ENCODE data around the gene TMEM42. TPM values are rescaled to one million over a fixed set of nuclear protein-coding genes. Genes with fewer than 3 reads are reported as not detected.
"Not testable (repeated sequence)": the region's sequence is repeated elsewhere in the genome, so short reads cannot be mapped to it uniquely, and the experiment has no call there.

The TMEM42 gene
- total RNA-seq (14.7 and 16.9 TPM in 2 replicates), polyA plus RNA-seq (16.7 and 22.2 TPM in 2 replicates)

- H3K36me3 ChIP-seq (replicated peaks; ENCODE audit: insufficient read depth, low read depth) = no peaks in the 10 kb centered on the region
- H3K27ac ChIP-seq = peak within 1 kb of the TSS; percentile 94
- H3K9me3 ChIP-seq (ENCODE audit: low read depth) = no peaks in the 10 kb centered on the region
- H2AFZ ChIP-seq = peak within 1 kb of the TSS; percentile 95
- H3K79me2 ChIP-seq = peaks cover 5% of the 10 kb centered on the region
- peak within 1 kb of the TSS; percentile 88 for H3K4me2 ChIP-seq
- 10% methylated on average over 78 of the region's 91 CpGs for WGBS (ENCODE audit: low lambda C conversion rate, missing lambda C conversion rate)
- H3K4me1 ChIP-seq (ENCODE audit: insufficient read depth) = peaks cover 10% of the 10 kb centered on the region
- H3K4me3 ChIP-seq = peak within 1 kb of the TSS; percentile 53
- TF ChIP-seq EZH2 (IDR thresholded peaks at IDR 0.05; ENCODE audit: borderline replicate concordance) (no peak), EZH2phosphoT487 (IDR thresholded peaks at IDR 0.05; ENCODE audit: low read depth, severe bottlenecking, unreplicated experiment) (no peak), CTCF (IDR thresholded peaks at IDR 0.05; ENCODE audit: poor library complexity) (no peak)
- H3K27me3 ChIP-seq = no peaks in the 10 kb centered on the region
- no peaks in the 10 kb centered on the region for H4K20me1 ChIP-seq (ENCODE audit: insufficient read depth, poor library complexity, severe bottlenecking)
- peak; percentile 96 for DNase-seq (ENCODE audit: low spot score)
- no peaks in the 10 kb centered on the region for H3K9me2 ChIP-seq (replicated peaks; ENCODE audit: insufficient read depth)
Measured at GRCh38 chr3:44861412-44862225, at the start of gene TMEM42. Gene TMEM42 (plus strand): TSS chr3:44861912. CDS start chr3:44861925, 13 bp downstream.

- H3K36me3 ChIP-seq (replicated peaks; ENCODE audit: insufficient read depth, low read depth) = no peaks in the 10 kb centered on the region
- no peaks in the 10 kb centered on the region for H4K20me1 ChIP-seq (ENCODE audit: insufficient read depth, poor library complexity, severe bottlenecking)
- WGBS (ENCODE audit: low lambda C conversion rate, missing lambda C conversion rate) = 97% methylated on average over 6 of the region's 6 CpGs
- no peak for DNase-seq (ENCODE audit: low spot score)
- TF ChIP-seq EZH2 (IDR thresholded peaks at IDR 0.05; ENCODE audit: borderline replicate concordance) = no peak
- no peak for TF ChIP-seq CTCF (IDR thresholded peaks at IDR 0.05; ENCODE audit: poor library complexity)
- no peak for TF ChIP-seq EZH2phosphoT487 (IDR thresholded peaks at IDR 0.05; ENCODE audit: low read depth, severe bottlenecking, unreplicated experiment)
- H2AFZ ChIP-seq = no peak overlapping the region
- H3K4me1 ChIP-seq (ENCODE audit: insufficient read depth) = no peaks in the 10 kb centered on the region
- H3K9me2 ChIP-seq (replicated peaks; ENCODE audit: insufficient read depth) = no peaks in the 10 kb centered on the region
- H3K79me2 ChIP-seq = no peaks in the 10 kb centered on the region
- H3K27me3 ChIP-seq = no peaks in the 10 kb centered on the region
- H3K4me2 ChIP-seq = no peak overlapping the region
- no peak overlapping the region for H3K27ac ChIP-seq
- no peak overlapping the region for H3K4me3 ChIP-seq
- no peaks in the 10 kb centered on the region for H3K9me3 ChIP-seq (ENCODE audit: low read depth)
Measured at GRCh38 chr3:44814751-44815150, 47.0 kb upstream of the TMEM42 start.

GRCh38 chr3:44816334-44816733, 45.4 kb upstream of the TMEM42 start:
- not testable (repeated sequence) for H3K36me3 ChIP-seq (replicated peaks; ENCODE audit: insufficient read depth, low read depth); H3K4me1 ChIP-seq (ENCODE audit: insufficient read depth); H3K27ac ChIP-seq; H3K79me2 ChIP-seq; DNase-seq (ENCODE audit: low spot score); H3K9me2 ChIP-seq (replicated peaks; ENCODE audit: insufficient read depth); H3K9me3 ChIP-seq (ENCODE audit: low read depth); H3K4me2 ChIP-seq; H3K27me3 ChIP-seq; H2AFZ ChIP-seq; H4K20me1 ChIP-seq (ENCODE audit: insufficient read depth, poor library complexity, severe bottlenecking); H3K4me3 ChIP-seq
- WGBS (ENCODE audit: low lambda C conversion rate, missing lambda C conversion rate) = 90% methylated on average over 2 of the region's 2 CpGs

GRCh38 chr3:44821206-44821605, 40.5 kb upstream of the TMEM42 start:
- WGBS (ENCODE audit: low lambda C conversion rate, missing lambda C conversion rate) = no CpG with 5 or more reads among the region's 34 CpGs

More at GRCh38 chr3:44821206-44821605, 40.5 kb upstream of the TMEM42 start:
- H3K27ac ChIP-seq; H3K9me3 ChIP-seq (ENCODE audit: low read depth); H2AFZ ChIP-seq; H3K79me2 ChIP-seq; H3K36me3 ChIP-seq (replicated peaks; ENCODE audit: insufficient read depth, low read depth); H3K4me3 ChIP-seq; H3K4me1 ChIP-seq (ENCODE audit: insufficient read depth); H4K20me1 ChIP-seq (ENCODE audit: insufficient read depth, poor library complexity, severe bottlenecking); H3K27me3 ChIP-seq; DNase-seq (ENCODE audit: low spot score); H3K9me2 ChIP-seq (replicated peaks; ENCODE audit: insufficient read depth); H3K4me2 ChIP-seq: not testable (repeated sequence)

Data from hepatocyte (in vitro differentiated cells).